HG03097 (cell line): ENCODE measurements around the gene IL31RA.

Experiments
- ATAC-seq: cut with Tn5 transposase; IDR thresholded peaks from one replicate; pipeline ENCODE4 v1.9.1; 2021; ENCODE audit not compliant: unreplicated experiment, low FRiP score

IL31RA gene

DNA sequence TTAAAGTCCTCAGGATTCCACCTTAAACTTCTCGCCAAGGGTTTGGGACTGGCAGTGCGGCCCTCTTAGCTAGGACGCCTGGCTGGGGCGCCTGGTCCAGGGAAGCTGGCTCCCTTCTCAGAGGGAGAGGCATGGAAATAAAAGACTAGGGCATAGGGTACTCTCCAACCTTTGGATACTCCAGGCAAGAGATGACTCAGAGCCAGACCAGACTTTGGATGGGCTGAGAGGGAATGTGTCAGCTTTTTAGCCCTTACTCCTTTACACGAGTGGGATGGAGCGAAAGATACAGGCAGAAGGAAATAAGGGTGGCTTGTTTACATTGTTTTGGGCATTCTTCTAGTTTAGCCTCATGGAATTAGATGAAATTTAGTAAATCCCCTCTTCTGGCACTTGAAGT, 48.2 kb downstream of the IL31RA start:
- no peak for ATAC-seq

DNA sequence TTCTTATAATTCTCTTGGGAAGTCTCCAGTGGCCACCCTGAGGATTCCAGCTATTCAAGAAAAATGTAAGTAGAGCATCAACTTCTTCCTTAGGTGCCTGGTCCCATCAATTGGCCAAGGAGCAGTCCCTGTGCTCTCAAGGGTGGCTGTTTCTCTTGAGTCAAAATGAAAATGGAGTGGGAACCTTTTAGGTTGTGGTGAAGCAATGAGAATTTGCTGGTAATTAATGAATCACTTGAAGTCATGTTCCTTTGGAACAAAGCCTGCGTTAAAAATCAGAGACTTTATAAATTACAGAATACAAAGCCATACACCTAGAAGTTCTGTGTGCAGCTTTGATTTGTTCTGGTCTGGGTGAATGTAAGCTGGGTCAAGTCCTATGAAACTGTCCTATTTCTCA, 48.9 kb downstream of the IL31RA start:
- no peak for ATAC-seq

DNA sequence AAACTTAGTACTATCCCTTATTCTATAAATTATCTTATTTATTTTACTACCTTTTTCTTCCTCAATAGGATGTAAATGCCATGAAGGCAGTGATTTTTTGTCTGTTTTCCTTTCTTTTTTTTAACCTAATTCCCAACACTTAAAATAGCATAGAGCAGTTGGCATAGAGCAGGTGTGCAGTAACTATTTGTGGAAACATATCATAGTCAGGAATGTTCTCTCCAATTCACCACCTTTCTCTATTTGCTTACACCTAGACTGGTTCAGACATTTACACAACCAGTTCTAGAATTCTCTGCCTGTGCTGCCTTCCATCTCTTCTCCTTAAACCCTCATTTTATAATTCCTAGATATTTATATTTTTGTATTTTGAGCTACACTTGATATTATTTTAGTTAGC, 49.6 kb downstream of the IL31RA start:
- ATAC-seq: no peak

DNA sequence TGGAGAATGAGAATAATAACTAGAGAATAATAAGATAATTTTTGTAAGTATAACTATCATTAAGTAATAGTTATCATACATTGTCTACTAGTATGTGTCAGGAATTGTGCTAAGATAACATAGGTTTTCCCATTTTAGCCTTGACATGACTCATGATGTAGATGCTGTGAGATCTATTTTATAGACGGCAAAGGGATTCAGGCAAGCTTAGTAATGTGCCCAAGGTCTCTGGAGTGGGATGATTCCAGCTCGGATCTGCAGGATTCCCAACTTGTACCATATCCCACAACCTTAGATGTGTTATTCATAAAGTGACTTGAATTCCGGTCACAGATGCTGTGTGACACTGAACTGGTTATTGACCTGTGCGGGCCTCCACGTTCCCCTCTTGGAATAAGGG, 51.5 kb downstream of the IL31RA start:
- ATAC-seq: no peak

DNA sequence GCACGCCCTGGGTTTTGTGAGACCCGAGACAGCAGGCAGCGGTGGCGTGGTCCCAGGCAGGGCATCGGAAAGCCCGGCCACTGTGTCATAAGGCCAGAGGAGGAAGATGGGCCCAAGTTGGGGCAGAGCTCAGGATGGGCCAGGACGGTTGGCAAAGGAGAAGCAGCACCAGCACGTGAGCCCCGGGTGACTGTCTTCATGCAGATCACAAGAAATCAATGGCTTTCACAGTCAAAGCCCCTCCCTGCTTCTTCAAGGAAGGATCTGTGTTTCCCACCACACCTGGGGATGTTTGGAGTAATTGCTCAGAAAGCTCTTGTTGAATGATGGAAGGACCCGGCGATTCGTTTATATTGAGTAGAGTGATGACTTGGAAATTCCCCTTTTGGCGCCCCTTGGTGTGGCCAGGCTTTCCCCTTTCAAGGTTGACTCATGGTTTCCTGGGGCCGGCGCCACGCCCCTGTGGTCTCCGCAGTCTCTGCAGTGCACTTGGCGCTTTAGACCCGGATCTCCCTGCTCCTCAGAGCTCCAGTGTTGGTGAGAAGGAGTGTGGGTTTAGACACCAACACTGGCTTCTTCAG, 52.1 kb downstream of the IL31RA start:
- peak; percentile 84 for ATAC-seq

DNA sequence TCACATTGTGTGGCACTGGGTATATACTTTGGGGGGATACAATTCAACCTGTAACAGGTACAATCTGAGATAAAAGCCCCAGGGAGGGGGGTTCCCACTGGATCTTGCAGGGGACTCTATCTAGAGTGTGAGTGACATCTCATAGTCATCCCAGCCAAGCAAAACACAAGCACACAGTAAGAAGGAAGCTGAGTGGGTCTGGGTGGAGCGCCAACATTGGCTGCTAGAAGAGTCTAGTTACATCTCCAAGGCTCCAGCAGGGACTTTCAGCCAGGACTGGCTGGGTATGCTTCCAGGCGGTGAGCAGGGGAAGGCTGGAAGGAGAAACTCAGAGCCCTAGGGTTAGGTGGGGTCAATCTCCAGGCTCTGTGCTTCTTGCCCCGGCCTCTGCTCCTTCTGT, 53.0 kb downstream of the IL31RA start:
- no peak for ATAC-seq

DNA sequence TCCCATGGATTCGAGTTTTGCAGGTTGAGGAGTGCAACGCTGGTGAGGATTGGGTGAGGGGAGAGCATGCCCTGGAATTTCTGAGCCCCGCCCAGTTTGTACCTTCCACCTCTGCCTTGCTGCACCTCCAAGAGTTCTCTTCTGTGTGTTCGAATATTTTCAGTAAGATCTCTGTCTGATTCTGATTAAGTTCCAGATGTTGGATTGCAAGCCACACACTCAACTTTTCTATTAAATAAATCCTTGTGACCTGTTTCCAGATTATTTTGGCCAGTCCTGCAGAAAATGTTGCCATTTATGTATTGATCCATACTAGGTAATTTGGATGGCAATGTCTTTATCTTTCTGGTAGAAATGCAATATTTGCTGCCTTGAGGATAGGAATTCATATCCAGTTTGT, 54.1 kb downstream of the IL31RA start:
- ATAC-seq: no peak

DNA sequence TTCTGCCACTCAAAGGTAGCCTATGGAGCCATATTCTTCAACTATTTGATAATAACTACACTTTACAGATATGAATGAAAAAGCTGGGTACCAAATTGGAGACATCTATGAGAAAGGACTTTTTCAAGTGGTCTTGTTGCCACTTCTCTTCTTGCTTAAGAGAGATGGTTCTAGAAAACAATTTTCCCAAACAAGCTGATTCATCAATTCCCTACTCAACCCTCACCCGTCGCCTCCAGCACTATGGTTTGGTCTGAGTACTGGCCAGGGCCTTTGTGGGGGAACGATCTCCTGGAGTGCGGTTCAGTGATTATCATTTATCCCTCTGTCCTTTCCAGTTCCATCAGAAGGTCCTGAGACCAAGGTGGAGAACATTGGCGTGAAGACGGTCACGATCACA, 56.8 kb downstream of the IL31RA start:
- ATAC-seq: no peak

DNA sequence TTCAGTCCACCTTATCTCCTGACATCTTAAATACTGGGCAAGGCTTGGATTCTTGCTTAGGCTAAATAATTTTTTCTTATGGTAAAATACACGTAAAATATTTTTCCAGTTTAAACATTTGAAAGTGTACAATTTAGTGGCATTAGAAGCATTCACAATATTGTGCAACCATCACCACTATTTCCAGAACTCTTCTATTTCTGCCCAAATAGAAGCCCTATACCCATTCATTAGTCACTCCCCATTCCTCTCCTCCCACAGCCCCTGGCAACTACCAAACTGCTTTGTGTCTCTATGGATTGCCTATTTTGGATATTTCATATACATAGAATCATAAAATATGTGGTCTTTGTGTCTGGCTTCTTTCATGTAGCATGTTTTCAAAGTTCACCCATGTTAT, 57.6 kb downstream of the IL31RA start:
- no peak for ATAC-seq

DNA sequence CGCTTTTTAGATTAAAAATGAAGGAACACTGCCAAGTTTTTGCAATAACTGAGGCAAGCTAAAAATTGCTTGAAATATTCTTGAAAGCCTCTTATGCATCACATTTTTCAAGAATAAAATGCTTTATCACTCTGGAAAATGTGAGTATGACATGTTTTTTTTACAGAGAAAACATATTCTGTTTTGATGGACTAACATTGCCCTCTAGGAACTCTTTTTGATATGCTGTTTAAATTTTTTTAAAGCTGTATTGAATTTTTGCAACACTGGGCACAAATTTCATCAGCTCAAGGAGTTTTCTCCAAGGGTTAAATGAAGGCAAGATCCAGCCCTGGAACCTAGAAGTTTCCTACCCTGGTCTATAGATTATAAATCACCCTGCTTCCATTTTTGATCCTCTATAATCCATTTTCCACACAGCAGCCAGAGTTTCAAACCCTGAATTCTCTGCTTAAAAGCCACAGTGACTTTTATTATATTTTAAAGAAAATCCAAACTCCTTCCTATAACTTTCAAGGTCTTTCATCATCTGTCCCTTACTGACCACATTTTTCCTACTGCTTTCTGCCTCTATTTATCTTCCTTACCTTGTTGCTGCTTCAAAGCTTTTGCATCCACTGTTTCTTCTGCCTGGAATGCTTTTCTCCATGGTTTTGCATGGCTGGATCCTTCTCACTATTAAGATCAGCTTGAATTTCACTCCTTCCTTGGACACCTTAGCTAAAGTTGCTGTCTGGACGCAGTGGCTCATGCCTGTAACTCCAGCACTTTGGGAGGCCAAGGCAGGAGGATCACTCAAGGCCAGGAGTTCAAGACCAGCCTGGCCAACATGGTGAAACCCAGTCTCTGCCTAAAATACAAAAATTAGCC, 60.9 kb downstream of the IL31RA start:
- no peak for ATAC-seq

DNA sequence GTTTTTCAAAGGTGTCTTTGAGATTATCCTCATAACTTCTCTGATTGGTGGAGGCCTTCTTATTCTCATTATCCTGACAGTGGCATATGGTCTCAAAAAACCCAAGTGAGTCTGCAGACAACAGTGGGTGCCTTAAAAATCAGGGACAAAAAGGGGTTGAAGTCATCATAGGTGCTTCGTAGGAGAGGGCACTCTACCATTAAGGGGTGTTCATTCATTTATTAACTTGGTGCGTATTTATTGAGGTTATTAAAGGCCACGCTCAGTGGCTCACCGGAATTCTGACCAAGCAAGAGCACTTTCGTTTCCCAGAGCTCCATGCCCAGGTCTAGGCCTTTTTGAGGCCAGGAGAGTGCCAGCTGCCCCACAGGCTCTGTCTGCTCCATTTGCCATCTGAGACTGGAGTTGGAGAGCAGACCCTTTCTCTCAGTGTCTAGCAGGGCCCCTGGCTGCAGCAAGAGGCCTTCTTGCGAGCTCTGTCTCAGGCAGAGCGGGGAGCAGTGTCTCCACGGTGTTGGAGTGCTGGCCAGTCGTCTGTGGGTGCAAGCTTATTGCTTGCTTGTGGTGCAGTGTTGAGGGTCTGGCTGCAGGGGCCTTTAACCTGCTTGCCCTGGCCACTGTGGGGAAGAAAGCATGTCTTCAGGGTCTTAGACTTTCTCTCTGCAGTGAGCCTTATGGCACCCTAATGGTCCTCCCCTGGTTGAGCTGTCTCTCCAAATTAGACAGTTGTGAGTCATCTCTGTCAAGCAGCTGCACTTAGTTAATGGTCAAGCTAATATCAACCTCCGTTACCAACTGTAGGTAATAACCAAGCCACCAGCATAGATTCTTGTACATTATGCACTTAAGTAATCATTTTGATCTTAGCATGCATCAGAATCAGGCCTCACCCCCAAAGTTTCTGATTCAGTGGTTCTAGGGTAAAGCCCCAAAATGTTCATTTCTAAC, 62.6 kb downstream of the IL31RA start:
- ATAC-seq: peak; percentile 95

DNA sequence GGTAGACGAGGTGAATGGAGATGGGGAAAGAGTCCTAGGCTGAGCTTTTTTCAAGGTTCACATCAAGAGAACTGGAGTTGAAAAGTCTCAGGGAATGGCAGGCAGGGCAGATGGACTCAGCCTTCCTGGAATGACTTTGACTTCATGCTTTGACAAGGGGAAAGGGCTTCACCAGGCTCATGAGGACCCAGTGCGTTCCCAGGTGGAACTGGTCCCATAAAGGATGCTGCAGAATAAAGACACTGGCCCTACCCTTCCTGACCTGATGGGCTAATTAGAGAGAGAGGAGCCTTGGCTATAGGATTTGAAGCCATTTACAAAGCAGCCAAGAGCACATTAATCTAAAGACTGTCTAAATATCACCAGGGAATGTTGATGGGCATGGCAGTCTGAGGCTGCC, 63.8 kb downstream of the IL31RA start:
- ATAC-seq: no peak

DNA sequence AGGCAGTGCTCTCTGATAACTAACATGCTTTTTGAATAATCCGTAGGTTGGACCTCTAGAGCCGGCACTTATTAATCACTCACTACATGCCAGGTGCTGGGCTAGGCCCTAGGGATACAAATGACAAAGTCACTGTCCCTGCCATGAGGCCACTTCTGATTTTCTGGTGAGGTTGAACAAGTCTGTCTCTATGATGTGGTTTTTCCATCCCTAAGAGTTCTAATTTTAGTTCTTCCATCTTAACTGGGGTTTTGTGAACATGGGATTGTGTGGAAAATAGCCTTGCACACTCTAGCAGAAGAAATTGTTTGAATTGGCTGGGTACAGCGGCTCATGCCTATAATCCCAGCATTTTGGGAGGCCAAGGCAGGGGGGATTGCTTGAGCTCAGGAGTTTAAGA, 64.6 kb downstream of the IL31RA start:
- no peak for ATAC-seq

DNA sequence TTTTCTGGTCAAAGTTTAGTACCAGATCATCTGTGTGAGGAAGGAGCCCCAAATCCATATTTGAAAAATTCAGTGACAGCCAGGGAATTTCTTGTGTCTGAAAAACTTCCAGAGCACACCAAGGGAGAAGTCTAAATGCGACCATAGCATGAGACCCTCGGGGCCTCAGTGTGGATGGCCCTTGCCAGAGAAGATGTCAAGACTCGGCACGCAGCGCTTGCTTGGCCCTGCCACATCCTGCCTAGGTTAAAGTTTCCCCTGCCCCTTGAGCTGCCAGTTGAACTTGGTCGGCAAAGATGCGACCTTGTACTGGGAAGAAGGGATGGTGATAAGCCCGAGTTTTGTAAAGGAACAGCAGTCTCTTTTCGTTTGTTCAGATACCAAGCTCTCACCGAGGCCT, 65.8 kb downstream of the IL31RA start:
- ATAC-seq: no peak

DNA sequence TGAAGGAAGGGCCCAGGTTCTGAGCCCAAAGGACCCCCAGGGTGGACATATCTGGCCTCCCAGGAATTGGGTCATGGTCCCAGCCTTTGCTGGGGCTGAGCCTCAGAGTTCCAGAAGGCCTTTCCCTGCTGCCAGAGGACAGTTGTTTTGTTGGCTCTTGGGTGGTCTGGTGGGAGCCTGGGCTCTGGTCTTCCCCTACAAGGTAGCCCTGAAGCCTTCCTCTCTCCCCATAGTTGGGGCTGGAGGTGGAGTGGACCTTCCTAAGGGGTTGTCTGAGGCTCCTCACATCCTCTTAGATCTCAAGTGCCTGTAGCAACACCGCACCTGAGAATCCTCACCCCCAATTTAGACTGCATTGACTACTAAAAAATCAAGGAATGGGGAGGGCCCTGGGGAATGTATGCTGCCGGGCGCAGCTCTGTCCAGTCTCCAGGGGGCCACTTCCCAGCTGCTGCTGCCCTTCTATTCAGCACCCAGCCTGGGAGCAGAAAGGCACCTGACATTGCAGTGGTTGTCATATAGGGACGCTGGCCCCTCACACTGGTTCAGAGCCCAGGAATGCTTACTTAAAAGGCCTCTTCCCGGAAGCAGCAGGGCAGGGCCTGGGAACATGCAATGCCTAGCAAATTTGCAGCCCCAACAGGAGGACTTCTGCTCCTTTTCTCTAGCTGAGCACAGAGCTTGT, 66.4 kb downstream of the IL31RA start:
- ATAC-seq: no peak

DNA sequence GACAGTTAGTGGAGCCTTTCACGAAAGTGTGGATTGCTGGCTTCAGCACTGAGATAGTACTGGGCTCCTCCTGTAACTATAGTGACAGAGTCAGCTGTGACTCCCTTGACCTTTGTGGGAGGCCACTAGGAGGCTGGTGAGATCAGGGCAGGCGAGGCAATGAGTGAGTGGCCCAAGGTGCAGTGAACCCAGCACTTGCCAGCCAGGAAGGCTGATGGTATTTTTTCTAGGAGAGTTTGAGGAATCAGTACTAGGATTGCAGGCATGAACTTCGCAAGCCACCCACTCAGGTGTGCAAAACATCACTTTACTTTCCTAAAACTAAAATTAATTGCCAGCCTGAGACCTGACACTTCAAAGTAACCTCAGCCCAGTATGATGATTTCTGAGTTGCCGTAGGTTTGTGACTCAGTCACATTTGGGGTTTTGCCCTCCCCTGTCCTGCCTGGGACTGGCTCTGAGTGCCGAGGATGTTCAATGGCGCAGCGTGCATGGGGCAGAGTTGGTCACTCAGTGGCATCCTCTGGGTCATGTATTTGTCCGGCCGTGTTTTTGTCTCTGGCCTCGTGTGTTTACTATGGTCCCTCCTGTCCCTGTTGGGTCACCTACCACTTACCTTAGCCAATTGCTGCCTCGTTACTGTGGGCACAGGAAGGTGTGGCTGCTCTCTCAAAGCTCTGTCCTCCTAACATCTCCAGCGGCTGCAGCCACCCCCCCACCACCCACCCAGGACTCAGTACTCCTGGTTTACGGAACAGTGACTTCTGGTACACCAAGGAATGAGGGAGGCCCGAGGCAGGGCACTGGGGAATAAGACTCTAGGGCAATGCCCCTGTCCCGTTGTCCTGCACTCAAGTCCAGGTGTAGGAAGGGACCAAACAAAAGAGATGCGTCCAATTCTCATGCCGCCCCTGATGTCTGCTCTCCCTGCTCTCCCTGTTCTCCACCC, 67.2 kb downstream of the IL31RA start:
- no peak for ATAC-seq

DNA sequence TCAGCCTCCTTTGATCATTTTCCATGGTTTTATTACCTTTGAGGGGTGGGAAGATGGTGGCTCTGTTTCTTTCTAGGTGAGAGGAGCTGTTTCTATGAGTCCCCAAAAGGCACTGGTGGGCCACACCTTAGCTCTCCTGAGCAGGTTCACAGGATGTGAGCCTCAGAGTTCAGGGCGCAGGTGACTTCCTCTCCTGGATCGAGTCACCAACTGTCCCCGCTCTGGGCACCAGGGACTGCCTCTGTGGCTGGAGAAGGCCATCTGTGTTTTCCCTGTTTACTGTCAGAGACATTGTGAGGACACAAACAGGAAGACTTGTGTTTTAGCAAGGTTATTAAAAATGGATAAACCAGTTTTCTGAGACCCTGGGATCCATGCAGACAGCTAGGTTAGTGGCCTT, 68.5 kb downstream of the IL31RA start:
- no peak for ATAC-seq

DNA sequence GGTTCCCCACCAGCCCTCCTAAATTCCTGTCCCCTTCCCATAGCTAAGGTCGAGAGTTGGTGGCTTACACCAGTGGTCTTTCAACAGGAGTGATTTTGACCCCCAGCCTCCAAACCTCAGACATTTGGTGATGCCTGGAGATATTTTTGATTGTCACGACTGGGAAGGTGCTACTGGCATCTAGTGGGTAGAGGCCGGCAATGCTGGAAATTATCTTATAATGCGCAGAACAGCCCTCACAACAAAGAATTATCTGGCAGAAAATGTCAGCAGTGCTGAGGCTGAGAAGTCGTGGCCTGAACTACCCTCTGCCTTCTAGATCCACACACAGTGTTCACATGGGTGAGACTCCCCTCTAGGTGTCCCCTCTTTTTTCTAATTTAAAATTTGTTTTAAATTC, 69.6 kb downstream of the IL31RA start:
- ATAC-seq: no peak

DNA sequence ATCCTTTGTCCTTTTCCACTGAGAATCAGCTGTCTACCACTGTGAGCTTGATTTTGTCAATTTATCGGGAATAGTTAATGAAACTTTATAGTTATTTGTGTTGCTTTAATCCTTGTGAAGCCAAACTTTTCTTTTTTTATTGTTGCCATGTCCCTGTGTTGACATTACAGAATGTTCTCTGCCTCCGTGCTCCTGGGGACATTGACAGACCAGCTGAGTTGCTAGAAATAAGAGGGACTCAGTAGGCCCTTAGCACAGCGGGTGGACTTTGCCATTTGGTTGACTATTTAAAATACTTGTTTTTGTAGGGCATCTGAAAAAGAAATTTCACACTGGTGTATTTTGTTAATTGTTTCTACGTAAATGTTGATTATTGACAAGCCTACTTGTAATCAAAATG, 70.5 kb downstream of the IL31RA start:
- ATAC-seq: no peak
